ENCODE results near the gene PHLDA2.

The PHLDA2 gene

DNA sequence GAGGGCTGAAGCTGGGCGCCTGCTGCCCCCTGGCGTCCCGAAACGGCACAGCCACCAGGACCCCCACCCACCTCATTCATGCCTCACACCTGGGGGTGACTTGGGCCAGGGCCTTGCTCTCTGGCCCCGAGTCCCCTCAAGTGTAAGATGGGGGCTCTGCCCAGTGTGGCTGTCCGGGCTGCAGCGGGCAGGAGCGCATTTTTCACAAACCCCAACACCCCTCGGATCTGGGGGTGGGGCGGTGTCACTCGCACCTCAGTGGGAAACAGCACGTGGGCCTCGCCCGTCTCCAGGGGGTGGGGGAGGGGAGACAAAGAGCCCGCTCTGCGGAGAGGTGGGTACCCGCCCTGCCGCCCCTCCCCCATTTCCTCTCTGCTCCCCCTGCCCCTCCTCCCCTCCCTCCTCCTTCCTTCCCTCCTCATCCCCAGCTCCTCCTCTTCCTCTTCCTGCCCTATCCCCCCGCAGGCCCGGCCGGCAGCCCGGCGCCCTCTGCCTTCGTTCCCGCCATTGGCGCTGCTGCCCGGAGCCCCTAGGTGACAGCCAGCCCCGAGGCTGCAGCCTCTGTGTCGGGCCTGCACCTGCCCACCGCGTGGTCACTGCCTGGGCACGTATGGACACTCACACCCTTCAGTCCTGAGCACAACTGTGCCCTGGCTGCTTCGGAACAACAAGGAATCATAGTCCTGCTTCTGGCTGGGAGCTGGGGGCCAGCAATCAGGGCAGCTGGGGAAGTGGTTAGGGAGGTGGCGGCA, 36.8 kb downstream of the PHLDA2 start:
- DNase-seq, result peak; percentile 69

- no peak for DNase-seq
Measured at GRCh38 chr11:2891326-2892214, 37.6 kb downstream of the PHLDA2 start.

- DNase-seq, result no peak
Measured at GRCh38 chr11:2890466-2891294, 38.5 kb downstream of the PHLDA2 start.

- no peak for DNase-seq
Measured at GRCh38 chr11:2889362-2890273, 39.6 kb downstream of the PHLDA2 start.

- DNase-seq, result peak; percentile 91
Measured at GRCh38 chr11:2888266-2888968, 40.8 kb downstream of the PHLDA2 start.

- no peak for DNase-seq
Measured at GRCh38 chr11:2887515-2888195, 41.6 kb downstream of the PHLDA2 start.

DNA sequence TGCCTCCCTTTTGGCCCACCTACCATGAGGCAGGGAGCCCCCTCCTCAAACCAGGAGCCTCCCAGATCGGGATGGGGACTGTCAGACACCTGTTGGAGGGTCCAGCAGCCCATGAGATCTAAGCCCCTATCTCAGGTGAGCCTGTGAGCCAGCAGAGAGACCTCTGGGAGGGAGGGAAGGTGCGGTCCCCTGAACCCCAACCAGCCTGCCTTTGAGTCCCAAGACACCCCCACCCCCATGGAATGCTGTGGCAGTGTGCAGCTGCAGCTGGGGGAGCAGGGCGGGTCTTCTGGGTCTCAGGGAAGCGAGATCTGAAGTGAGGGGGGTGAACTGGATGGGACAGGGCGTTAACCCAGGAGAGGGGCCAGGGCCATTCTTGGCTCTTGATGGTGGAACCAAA, 42.3 kb downstream of the PHLDA2 start:
- no peak for DNase-seq

GRCh38 chr11:2886191-2886894, 42.9 kb downstream of the PHLDA2 start:
- no peak for DNase-seq

- peak; percentile 78 for DNase-seq
Measured at GRCh38 chr11:2885678-2886081, 43.5 kb downstream of the PHLDA2 start, which contains the start of gene CDKN1C. CDKN1C (minus strand) TSS chr11:2885775; CDS start chr11:2885456, 319 bp downstream.

DNA sequence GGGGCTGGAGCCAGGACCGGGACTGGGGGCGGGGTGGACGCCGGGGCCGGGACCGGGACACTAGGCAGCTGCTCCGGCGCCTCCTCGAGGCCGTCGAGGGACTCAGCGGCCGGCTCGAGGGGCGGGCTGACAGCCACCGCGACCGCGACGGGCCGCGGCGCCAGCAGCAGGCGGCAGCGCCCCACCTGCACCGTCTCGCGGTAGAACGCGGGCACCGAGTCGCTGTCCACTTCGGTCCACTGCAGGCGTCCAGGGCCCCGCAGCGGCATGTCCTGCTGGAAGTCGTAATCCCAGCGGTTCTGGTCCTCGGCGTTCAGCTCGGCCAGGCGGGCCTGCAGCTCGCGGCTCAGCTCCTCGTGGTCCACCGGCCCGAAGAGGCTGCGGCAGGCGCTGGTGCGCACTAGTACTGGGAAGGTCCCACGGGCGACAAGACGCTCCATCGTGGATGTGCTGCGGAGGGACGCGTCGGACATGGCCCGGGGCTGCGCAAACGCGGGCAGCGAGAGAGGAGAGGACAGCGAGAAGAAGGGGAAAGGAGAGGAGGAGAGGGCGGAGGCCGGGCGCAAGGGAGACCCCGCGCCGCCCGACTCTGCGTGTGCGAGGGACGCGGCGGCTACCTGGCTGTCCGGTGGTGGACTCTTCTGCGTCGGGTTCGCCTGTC, 44.1 kb downstream of the PHLDA2 start:
- no peak for DNase-seq

- no peak for DNase-seq
Measured at GRCh38 chr11:2883979-2884815, 45.0 kb downstream of the PHLDA2 start.

GRCh38 chr11:2883640-2883978, 45.6 kb downstream of the PHLDA2 start:
- no peak for DNase-seq

DNA sequence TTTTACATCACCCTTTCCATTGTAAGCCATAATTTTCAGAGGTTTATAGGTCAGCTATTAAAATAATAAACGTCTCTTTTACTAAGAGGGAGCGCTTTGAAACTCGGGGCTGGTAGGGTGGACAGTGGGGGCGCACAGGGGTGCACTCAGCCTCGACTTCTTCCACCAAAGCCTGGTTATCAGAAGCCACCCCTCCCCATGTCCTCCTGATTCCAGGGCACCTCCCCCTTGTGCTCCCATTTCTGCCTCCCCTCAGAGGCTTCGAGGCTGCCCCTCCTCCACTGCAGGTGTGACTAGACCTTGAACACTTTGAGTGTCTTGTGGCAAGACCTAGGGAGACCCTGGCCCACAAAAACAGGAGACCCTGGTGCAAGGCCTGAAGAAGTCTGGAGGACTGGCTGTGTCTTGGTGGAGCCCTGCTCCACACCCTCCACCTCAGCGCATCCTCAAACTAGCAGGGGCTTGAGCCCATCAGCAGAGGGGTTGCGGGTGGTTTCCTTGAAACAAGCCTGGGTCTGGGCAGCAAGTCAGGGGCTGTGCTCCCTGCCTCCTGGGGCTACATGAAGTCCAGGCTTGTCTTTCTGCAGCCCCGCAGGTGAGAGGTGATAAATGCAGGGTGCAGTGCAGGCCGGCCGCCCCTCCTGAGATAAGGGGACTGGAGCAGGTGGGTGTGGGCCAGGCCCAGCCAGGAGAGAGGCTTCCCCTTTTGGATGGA, 46.7 kb downstream of the PHLDA2 start:
- DNase-seq, result no peak

DNA sequence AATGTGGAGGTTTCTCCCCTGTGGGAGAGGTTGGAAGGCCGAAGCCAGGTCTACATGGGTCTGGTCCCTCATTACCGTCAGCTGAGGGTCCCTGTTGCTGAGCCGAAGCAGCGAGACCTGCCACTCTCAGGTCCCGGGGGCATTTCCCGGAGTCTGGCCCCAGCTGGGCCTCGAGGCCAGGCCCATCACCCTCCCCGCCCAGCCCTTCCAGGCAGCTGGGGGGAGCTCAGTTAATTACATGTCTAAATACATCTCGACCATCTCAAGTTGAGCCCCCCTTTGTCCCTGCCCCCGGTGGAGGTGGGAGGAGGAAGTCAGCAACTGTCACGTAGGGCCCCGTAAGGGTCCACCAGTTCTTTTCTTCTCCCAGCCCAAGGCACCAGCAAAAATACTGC, 47.2 kb downstream of the PHLDA2 start:
- DNase-seq, result no peak

- no peak for DNase-seq
Measured at GRCh38 chr11:2881076-2881980, 47.9 kb downstream of the PHLDA2 start.

GRCh38 chr11:2880646-2881045, 48.6 kb downstream of the PHLDA2 start:
- no peak for DNase-seq

DNA sequence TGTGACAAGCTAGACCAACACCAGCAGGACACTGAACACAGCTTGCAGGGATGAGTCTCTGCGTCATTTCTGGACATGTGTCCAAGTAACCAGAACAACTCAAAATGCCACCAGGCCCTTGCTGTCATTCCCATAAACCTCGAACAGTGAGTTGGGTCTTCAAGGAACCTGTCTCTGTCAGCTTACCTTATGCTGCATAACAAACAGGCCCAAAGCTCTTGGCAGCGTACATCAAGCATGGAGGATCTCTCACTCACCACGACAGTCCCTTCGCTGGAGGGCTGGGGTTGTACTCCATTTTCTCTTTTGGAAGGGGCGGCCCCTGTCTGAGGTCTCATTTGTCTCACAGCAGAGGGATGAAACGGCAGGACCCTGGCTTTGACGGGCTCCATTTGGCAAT, 50.4 kb downstream of the PHLDA2 start:
- no peak for DNase-seq
